ENCODE measurements around the gene BPI.
"Not testable (repeated sequence)": the region's sequence is repeated elsewhere in the genome, so short reads cannot be mapped to it uniquely, and the experiment has no call there.

BPI gene

DNA sequence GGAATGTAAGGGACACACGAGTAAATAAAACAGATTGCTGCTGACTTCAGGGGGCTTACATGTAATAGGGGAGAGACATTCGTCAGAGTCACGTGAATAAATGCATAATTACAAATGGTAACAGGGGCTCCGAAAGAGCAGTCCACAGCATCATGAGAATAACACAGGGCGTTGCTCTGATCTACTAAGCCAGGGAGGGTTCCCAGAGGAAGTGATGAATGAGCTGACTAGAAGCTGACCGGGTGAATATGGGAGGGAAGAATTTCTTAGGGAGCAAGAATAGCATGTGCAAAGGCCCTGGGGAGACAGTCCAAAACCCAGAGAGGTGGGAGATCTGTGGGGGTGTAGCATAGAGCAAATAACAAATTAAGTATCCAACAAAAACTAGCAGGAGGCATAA lies 2.4 kb downstream of the BPI start:
- DNase-seq, result no peak

DNA sequence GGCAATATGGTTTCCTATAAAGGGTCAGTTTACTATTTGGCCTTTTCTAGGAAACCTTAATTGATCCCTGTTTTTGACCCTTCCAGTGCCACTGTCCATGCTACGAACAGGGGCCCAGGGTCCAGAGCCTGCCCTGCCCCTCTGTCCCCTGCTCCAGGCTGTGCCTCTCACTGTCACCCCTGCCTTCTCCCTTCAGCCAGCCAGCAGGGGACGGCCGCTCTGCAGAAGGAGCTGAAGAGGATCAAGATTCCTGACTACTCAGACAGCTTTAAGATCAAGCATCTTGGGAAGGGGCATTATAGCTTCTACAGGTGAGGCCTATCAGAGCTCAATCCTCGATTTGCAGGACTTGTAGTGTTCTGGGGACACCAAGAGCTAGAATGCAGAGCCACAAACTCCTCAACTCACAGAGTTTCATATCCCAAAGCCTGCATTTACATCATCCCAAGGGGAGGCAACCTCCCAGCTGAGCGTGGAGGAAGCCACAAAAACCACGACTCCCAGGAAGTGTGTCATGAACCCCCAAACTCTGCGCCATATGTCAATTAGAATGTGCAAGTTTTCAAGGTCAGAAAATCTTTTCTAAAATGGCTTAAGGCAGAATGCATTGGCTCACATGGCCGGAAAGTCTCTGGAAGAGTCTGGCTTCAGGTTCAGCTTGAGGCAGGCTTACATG lies 3.6 kb downstream of the BPI start:
- DNase-seq, result no peak

DNA sequence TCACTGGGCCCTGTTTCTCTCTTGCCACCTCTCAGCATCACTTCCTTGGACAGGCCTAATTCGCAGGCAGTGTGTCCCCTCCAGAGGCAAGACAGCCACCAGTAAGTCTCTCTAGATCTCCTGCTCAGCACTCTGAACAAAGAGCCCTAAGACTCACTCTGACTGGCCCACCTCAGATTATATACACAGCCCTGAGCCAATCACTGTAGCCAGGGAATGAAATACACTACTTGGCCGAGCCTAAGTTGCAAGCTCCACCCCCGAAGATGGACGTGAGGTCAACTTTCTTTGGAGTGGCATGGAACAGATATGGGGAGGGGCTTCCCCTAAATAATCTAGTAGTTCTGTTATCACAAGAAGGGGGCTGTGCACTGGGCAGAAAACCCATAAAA lies 4.1 kb downstream of the BPI start:
- no peak for DNase-seq

DNA sequence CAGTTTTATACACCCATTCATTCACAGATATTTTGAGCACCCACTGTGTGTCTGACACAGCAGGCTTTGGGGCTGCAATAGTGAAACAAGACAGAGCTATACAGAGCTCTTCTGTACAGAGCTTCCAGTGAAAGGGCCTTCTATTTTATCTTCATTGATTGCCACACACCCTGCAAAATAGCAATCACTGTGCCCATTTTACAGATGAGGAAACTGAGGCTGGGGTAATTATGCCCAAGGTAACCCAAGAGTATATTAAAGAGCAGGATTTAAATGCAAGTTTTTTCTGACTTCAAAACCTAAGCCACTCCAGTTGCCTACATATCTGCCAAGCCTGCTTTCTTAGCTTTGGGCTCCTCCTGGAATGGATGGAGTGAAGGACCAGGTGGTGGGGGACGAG lies 4.5 kb downstream of the BPI start:
- DNase-seq, result no peak

DNA sequence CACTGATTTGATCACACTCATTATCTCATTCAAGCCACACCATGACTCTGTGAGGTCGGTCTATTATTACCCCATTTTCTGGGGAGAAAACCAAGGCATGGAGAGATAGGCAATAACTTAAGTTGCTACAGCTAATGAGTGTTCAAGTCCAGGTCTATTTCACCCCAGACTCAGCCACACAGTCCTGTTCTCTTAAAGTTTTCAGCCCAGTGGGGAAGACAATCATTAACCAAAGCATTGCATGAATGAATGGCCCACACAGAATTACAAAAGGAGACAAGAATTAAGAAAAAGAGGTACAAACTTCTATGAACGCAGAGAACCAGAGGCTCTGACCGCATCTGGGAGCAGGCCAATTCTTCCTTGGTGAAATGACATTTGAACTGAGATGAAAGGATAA lies 7.1 kb downstream of the BPI start:
- no peak for DNase-seq

DNA sequence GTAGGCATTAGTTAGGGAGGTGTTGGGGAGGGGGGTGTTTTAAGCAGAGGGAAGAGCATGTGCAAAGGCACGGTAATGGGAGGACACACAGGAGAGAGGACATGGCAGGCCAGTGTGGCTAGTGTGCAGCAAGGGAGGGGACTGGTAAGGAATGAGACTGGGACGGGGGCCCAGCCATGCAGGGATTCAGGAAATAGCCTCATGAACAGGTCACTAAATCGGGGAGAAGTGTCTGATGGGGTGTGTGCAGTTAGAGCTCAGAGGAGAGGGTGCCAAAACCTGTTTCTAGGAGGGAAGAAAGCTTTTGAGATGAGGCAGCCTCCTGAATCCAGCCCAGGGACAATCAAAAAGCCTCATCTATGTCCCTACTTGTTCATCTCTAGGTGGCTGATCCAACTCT lies 7.5 kb downstream of the BPI start:
- no peak for DNase-seq

DNA sequence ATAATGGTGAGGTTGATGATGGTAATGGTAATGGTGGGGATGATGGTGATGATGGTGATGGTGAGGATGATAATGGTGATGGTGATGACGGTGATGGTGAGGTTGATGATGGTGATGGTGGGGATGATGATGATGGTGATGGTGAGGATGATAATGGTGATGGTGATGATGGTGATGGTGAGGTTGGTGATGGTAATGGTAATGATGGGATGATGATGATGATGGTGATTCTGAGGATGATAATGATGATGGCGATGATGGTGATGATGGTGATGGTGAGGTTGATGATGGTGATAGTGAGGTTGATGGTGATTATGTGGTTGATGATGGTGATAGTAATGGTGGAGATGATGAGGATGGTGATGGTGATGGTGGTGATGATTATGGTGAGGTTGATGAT lies 9.7 kb downstream of the BPI start:
- no peak for DNase-seq

DNA sequence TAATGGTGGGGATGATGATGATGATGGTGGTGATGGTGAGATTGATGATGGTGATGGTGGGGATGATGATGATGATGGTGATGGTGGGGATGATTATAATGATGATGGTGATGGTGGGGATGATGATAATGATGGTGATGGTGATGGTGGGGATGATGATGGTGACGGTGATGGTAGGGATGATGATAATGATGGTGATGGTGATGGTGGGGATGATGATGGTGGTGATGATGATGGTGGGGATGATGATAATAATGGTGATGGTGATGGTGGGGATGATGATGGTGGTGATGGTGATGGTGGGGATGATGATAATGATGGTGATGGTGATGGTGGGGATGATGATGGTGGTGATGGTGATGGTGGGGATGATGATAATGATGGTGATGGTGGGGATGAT lies 10.4 kb downstream of the BPI start:
- not testable (repeated sequence) for DNase-seq

DNA sequence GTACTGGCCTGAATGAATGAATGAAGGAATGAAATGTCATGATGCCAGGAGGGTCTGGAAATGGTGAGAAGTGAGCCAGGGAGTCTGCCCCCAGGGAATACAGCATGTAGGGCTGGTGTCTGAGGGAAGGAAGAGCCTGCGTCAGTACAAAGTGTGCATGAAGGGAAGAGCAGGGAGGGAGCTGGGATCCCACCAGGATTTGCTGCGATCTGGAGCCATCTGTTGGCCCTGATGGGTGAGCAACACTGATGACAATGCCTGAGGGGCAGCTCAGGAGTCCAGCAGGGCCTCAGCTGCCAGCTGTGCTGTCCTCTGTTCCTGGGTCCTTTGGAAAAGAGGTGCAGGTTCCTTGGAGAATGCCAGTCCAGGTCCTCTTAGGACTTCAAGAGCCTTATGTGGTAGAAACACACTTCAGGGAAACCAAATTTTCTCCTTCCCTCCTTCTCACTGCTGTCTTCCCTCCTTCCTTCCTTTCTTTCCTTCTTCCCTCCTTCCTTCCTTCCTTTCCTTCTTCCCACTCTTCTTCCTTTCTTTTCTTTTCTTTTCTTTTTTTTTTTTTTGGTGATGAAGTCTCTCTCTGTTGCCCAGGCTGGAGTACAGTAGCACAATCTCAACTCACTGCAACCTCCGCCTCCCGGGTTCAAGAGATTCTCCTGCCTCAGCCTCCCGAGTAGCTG lies 11.5 kb downstream of the BPI start:
- no peak for DNase-seq

DNA sequence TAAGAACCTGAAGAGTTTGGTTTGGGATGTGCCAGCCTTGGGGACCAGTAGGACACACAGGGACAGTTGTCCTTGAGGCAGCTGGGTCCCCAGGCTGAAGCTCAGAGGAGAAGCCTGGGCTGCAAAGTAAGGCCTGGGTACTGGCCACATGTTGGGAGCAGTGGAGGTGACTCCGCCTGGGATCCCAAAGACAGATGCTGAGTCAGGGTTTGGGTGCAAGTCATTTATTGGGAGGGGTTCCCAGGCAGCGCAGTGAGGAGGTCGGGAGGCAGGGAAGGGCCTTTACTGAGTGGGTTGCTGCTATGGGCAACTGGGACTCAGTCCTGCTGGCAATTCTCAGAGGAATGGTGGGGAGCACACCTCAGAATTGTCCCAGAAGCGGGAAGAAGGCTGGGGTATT lies 12.4 kb downstream of the BPI start:
- DNase-seq, result no peak

DNA sequence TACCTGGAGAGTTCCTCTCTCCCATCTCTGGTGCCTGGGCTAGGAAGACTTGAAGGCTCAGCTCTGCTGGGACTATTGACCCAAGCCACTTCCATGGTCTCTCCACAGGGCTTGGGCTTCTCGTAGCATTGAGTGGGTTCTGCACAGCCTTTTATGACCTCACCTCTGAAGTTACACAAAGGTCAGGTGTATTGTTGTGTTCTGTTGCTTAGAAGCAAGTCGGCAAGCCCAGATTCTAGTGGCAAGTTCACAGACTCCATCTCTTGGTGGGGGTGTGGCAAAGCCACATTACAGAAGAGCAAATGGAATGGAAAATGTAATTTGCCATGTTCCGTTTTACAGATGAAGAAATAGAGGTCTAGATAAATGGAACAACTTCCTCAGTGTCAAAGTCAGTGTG lies 13.5 kb downstream of the BPI start:
- no peak for DNase-seq

DNA sequence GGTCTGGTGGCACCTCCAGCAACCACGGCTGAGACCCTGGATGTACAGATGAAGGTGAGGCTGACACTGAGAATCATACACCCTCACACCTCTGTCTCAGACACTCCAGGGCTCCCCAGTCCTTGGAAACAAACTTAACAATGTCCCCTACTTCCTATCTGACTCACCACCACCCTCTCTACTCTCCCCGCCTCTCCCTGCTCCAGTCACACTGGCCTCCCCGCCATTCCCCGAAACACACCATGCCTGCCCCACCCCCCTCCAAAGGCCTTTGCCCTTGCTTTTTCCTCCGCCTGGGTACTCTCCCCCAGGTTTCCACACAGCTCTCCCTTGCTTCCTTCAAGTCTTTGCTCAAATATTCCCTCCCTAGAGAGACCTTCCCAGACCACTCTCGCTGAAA lies 16.3 kb downstream of the BPI start:
- DNase-seq, result no peak

DNA sequence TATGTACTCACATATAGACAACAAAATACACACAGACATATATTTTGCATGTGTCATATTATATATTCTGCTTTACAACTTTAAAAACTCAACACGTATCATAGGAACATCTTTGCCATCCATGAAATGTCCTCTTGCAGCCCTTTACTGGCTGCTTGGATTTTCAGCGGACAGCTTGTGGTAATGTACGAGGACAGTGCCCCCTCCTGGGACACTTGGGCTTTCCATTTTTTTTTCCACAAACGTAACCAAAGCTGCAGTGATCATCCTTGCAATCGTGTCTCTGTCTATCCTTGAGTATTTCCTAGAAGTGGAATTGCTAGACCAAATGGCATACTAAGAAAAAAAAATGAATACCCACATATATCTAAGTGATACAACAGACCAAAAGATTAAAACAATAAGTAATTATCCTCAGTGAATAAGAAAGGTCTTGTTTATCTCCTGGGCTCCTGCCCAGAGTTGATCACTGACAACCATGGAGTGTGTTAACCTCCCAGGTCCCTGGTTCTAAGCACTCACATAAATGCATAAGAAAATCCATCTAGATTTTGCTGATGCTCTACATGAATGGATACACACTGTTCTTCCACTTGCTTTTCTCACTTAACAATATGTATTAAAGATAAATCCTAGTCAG lies 18.1 kb downstream of the BPI start:
- no peak for DNase-seq

DNA sequence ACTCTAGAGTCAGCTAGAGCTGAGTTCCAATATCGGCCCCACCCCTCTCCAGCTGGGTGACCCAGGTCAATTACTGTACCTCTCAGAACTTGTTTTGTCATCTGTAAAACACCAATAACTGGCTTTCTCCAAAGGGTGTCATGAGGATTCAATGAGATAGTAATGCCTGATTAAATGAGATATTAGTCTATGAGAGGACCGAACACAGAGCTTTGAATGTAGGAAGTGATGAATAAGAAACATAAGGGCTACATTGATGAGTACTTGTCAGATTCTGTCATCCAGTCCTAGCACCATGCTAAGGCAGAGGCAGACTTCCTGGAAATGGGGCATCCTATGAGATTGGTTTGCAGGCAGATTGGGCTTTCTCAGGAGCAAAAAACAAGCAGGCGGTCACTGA lies 20.2 kb downstream of the BPI start:
- no peak for DNase-seq

DNA sequence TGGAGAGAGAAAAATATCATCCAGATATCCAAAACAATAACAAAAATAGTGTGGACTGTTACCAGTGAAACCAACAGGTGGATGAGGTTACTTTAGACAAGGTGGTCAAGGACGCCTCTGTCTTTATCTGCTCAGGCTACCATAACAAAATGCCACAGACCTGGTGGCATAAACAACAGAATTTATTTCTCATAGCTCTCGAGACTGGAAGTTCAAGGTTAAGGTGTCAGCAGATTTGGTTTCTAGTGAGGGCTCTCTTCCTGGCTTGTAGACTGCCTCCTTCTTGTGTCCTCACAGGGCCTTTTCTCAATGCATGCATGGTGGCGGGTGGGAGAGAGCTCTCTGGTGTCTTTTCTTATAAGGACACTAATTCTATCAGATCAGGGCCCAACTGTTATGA lies 21.2 kb downstream of the BPI start:
- DNase-seq, result no peak

DNA sequence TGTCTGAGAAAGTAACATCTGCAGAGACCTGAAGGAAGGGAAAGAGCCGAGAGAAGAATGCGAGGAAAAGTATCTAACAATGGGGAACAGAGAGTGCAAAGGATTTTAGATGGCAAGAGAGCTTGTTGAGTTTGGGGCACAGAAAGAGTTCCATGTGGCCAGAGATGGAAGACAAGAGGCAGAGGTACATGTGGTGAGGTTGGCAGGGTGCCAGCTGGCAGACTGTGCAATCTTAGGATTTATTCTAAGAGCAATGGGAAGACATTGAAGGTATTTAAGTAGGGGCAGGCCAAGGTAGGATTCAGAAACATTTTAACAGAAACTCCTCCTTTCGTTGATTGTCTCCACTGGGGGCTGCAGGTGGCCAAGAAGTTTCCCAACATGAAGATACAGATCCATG lies 21.9 kb downstream of the BPI start:
- DNase-seq, result no peak

DNA sequence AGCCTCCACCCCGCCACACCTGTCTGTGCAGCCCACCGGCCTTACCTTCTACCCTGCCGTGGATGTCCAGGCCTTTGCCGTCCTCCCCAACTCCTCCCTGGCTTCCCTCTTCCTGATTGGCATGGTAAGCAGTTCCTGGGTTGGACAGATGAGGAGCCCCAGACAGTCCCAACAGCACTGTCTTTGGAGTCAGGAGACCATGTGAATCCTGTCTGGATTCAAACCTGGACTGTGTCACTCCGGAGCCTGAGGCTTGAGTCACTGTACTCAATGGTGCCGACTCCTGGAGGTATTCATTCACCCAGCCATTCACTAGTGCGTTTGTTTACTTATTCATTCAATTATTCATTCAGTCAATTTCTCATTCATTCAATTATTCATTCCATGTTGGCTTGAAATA lies 22.4 kb downstream of the BPI start:
- DNase-seq, result no peak

DNA sequence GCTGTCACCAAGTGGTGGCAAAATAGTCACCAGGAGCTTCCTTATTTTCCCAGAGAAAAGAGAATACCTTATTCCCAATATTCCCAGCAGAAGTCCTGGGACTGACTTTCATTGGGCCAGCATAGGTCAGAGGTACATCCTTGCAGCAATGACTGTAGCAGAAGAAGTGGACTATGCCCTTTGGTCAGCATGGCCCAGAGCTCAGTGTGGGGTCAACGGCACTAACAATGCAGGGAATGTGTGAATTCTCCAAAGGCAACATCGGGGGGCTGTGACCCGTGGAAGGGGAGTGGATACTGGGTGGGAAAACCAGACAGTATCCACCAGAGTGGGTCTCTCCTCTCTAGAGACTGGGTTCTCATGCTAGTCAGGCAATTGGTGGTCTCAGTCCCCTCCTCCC lies 26.7 kb downstream of the BPI start:
- no peak for DNase-seq

DNA sequence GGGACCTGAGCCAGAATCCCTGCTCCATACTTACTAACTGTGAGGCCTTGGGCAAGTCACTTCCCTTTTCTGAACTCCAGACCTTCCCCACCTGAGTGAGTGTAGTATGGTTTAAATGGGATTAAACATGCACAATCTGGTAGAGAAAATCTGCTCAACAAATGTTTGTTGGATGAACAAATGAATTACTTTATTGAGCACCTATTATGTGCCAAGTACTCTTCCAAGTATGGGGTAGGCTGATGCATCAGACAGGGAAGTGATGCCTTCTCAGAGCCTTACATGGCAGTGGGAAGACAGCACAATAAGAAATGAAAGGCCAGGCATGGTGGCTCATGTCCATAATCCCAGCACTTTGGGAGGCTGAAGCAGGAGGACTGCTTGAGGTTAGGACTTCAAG lies 27.3 kb downstream of the BPI start:
- DNase-seq, result no peak

DNA sequence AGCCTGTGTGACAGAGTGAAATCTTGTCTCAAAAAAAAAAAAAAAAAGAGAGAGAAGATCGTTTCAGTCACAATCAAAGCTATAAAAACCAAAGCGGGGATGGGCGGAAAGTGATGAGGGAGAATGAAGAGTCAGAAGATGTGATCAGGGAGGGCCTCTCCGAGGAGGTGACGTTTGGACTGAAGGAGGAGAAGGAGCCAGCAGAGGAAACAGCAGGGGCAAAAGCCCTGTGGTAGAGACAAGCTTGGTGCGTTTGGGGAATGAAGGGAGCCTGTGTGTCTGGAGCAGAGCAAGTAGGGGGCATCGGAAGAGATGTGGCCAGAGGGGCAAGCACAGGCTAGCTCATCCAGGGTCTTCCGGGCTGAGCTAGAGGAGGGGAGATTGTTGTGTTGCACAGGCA lies 27.9 kb downstream of the BPI start:
- no peak for DNase-seq

DNA sequence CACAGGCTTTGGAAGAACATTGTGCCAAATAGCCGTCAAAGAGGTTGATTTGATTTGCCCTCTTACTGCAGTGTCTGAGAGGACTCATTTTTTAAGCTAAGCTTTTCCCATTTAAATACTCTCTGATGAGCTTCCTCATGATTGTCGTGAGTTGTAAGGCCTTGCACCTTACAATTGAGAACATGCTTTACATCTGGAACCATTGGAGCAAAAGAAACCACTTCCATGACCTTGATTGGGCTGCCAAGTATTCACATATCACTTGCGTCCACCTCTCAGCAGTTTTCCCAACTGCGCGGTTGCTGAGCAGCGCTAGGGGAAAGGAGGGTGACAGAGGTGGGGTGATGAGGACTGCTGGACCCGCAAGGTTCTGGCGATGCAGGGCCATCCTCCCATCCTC lies 30.1 kb downstream of the BPI start:
- no peak for DNase-seq

DNA sequence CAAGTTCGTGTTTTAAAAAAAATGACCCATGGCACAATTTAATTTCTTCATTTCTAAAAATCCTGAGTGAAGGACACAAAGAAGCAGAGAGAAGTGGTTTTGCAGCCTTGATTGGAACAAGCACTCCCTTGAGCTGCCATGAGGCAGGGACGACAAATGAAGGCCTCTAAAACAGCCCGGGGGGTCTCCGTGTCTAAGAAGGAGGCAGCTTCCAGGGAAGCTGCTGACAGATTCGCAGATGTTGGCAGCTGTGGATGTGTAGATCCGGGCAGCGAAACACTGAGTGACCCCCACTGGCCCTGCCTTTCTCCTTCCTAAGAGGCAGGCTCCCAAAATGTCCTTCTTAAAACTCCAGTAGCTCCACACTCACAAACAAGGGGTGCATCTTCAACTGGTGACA lies 32.8 kb downstream of the BPI start:
- no peak for DNase-seq

DNA sequence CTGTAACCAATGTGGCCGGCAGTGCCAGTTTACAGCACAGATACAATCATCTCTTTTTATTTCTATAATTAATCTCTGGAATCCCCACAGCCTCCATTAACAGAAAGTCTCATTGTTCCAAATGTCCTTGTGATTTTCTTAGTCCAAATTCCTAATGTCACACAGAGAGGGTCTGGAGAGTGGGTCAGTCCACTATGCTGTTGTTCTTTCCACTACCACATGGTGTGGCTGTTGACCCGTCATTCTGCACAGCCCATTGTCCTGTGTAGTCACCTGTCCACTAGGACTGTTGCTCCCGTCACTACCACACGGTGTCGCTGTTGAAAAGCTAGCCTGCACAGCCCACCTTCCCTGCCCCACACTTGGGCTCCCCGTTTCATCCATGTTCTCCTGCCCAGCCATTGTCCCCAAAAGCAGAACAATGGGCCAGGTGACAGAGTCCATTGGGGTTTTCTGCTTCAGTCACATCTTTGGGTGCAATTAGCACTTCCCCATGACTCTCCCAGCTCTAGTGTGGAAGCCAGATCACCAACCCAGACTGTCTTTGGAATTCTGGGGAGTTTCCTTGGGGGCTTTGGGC lies 33.7 kb downstream of the BPI start:
- no peak for DNase-seq

DNA sequence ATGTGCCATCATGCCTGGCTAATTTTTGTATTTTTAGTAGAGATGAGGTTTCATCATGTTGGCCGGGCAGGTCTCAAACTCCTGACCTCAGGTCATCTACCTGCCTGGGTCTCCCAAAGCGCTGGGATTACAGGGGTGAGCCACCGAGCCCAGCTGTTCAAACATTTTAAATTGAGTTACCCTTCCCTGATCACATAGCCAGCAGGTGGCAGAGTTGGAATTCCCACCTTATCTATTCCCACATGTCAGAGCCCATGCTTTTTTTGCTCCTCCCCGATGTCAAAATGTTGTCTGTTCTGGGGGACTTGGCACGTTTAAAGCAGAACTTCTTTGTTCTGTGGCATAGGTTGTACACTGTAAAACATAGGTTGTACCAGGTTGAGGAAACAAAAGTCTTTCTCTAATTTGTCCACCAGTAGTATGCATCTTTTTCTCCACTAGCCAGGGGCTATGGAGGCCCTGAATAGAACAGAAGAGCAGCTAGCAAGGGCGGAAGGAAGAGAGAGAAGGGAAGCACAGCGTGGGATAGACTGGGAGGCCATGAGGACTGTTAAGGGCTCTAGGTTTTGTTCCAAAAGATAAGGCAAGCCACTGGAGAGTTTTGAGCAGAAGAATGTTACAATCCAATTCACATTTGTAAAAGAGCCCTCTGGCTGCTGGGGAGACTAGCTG lies 35.0 kb downstream of the BPI start:
- DNase-seq, result no peak

All from T-helper 1 cell (primary cell).